HEK293 (cell line): Measurements from ENCODE around the gene CALHM2.

Experiments used
- CTCF ChIA-PET: fragments of 350-600 bp; formaldehyde crosslinking; extraction: SDS; loops from one replicate; lab custom pipeline; 2021; ENCODE audit warnings: antibody characterized with exemption; lab: Yijun Ruan, JAX
- POLR2A ChIA-PET: fragments of 300-600 bp; formaldehyde crosslinking; extraction: SDS; loops from one replicate; lab custom pipeline; 2020; ENCODE audit warnings: antibody characterized with exemption, inconsistent platforms; lab: Yijun Ruan, JAX
- H3K27ac ChIP-seq: fragments of 200-500 bp; sonication (Bioruptor generic); 2 replicates; pipeline ENCODE4 v1.5.1; 2014; ENCODE audit warnings: low read depth, low read length, control low read depth, inconsistent platforms; ENCODE audit errors: extremely low read depth
- H3K36me3 ChIP-seq, 2 experiments: fragments of 200-500 bp in 1 of 2; sonication (Bioruptor generic) in 1 of 2; 1 replicate in 1 of 2; 2 replicates in 1 of 2; pipeline ENCODE4 v1.5.1; 2014 to 2017; ENCODE audit warnings: inconsistent platforms in 2 of 2, low read length in 2 of 2; ENCODE audit not compliant: control insufficient read depth in 2 of 2, insufficient read depth in 1 of 2
- H3K4me1 ChIP-seq: fragments of 200-500 bp; sonication (Bioruptor generic); 2 replicates; pipeline ENCODE4 v1.5.1; 2014; ENCODE audit warnings: mild to moderate bottlenecking, low read length, inconsistent platforms; ENCODE audit not compliant: control insufficient read depth, insufficient read depth
- H3K4me3 ChIP-seq: 2 replicates; pipeline ENCODE4 v1.5.1; 2011; ENCODE audit warnings: low read depth, mild to moderate bottlenecking, control low read depth, low read length, moderate library complexity
- H3K9me3 ChIP-seq: fragments of 200-500 bp; sonication (Bioruptor generic); 2 replicates; pipeline ENCODE4 v1.5.1; 2014; ENCODE audit warnings: low read depth, low read length, inconsistent platforms; ENCODE audit not compliant: control insufficient read depth, insufficient read depth
- BCL11B ChIP-seq: fragments of 450-650 bp; formaldehyde crosslinking; IDR thresholded peaks from 2 replicates; pipeline ENCODE4 v1.5.1; 2016; ENCODE audit warnings: low read depth, missing biosample characterization, missing genetic modification characterization
- BCL6B ChIP-seq: fragments of 450-650 bp; formaldehyde crosslinking; IDR thresholded peaks from 2 replicates; pipeline ENCODE4 v1.5.1; 2017; ENCODE audit warnings: missing biosample characterization, missing genetic modification characterization
- ELK4 ChIP-seq: IDR thresholded peaks from 2 replicates; pipeline ENCODE4 v1.6.1; 2011; ENCODE audit warnings: mild to moderate bottlenecking, low read depth, low read length, borderline replicate concordance
- GLI4 ChIP-seq: fragments of 450-650 bp; formaldehyde crosslinking; IDR thresholded peaks from 2 replicates; pipeline ENCODE4 v1.5.1; 2016; ENCODE audit warnings: missing biosample characterization, missing genetic modification characterization
- MYNN ChIP-seq: fragments of 450-650 bp; formaldehyde crosslinking; IDR thresholded peaks from 2 replicates; pipeline ENCODE4 v1.5.1; 2016; ENCODE audit warnings: missing biosample characterization, missing genetic modification characterization, borderline replicate concordance
- PRDM1 ChIP-seq: fragments of 450-650 bp; formaldehyde crosslinking; IDR thresholded peaks from 2 replicates; pipeline ENCODE4; 2016; ENCODE audit warnings: missing biosample characterization, missing genetic modification characterization
- PRDM10 ChIP-seq: fragments of 450-650 bp; formaldehyde crosslinking; IDR thresholded peaks from 2 replicates; pipeline ENCODE4 v1.5.1; 2016; ENCODE audit warnings: missing biosample characterization, missing genetic modification characterization
- PRDM4 ChIP-seq: fragments of 450-650 bp; formaldehyde crosslinking; IDR thresholded peaks from 2 replicates; pipeline ENCODE4 v1.5.1; 2017; ENCODE audit warnings: missing biosample characterization, missing genetic modification characterization
- SCRT2 ChIP-seq: fragments of 450-650 bp; formaldehyde crosslinking; IDR thresholded peaks from 2 replicates; pipeline ENCODE4 v1.5.1; 2016; ENCODE audit warnings: missing biosample characterization, missing genetic modification characterization
- ZBTB1 ChIP-seq: fragments of 450-650 bp; formaldehyde crosslinking; IDR thresholded peaks from 2 replicates; pipeline ENCODE4 v1.5.1; 2016; ENCODE audit warnings: missing biosample characterization, missing genetic modification characterization
- ZBTB20 ChIP-seq: fragments of 450-650 bp; formaldehyde crosslinking; IDR thresholded peaks from 2 replicates; pipeline ENCODE4 v1.5.1; 2016; ENCODE audit warnings: missing biosample characterization, missing genetic modification characterization
- ZBTB49 ChIP-seq: fragments of 450-650 bp; formaldehyde crosslinking; IDR thresholded peaks from 2 replicates; pipeline ENCODE4 v1.5.1; 2016; ENCODE audit warnings: missing biosample characterization, missing genetic modification characterization, low read depth
- ZIC2 ChIP-seq: fragments of 450-650 bp; formaldehyde crosslinking; IDR thresholded peaks from 2 replicates; pipeline ENCODE4 v1.5.1; 2016; ENCODE audit warnings: missing biosample characterization, missing genetic modification characterization
- ZNF157 ChIP-seq: fragments of 450-650 bp; formaldehyde crosslinking; IDR thresholded peaks from 2 replicates; pipeline ENCODE4 v1.5.1; 2016; ENCODE audit warnings: missing biosample characterization, missing genetic modification characterization
- ZNF2 ChIP-seq: fragments of 450-650 bp; formaldehyde crosslinking; IDR thresholded peaks from 2 replicates; pipeline ENCODE4 v1.5.1; 2016; ENCODE audit warnings: missing biosample characterization, missing genetic modification characterization
- ZNF433 ChIP-seq: fragments of 450-650 bp; formaldehyde crosslinking; IDR thresholded peaks from 2 replicates; pipeline ENCODE4 v1.5.1; 2016; ENCODE audit warnings: missing biosample characterization, missing genetic modification characterization, low read depth
- ZNF518A ChIP-seq: fragments of 450-650 bp; formaldehyde crosslinking; conservative IDR thresholded peaks from 2 replicates; pipeline ENCODE4 v1.5.1; 2016; ENCODE audit warnings: low read depth, missing biosample characterization, missing genetic modification characterization
- ZSCAN18 ChIP-seq: fragments of 450-650 bp; formaldehyde crosslinking; IDR thresholded peaks from 2 replicates; pipeline ENCODE4 v1.5.1; 2016; ENCODE audit warnings: missing biosample characterization, missing genetic modification characterization
- ZSCAN30 ChIP-seq: fragments of 450-650 bp; IDR thresholded peaks from 2 replicates; pipeline ENCODE4 v1.5.1; 2018; ENCODE audit warnings: missing biosample characterization, mild to moderate bottlenecking, missing genetic modification characterization, moderate library complexity

CALHM2 gene

GRCh38 chr10:103441206-103441605 is 11.0 kb downstream of the CALHM2 start (continued):
- TF ChIP-seq PRDM10 (tag by site-specific recombination): no peak
- no peak for TF ChIP-seq ZNF518A (tag by site-specific recombination)
- no peak for TF ChIP-seq ZIC2
- TF ChIP-seq ZBTB20 (tag by site-specific recombination): no peak
- no peak for TF ChIP-seq SCRT2 (tag by site-specific recombination)
- TF ChIP-seq ZSCAN30: no peak

GRCh38 chr10:103440416-103440815 is 11.8 kb downstream of the CALHM2 start:
- no peaks in the 10 kb centered on the region for H3K9me3 ChIP-seq
- no peaks in the 10 kb centered on the region for H3K4me1 ChIP-seq
- no peak overlapping the region for H3K4me3 ChIP-seq
- peaks cover 37 to 94% of the 10 kb centered on the region in 2 experiments; a peak in 2 of 3 replicates for H3K36me3 ChIP-seq
- H3K27ac ChIP-seq: no peak overlapping the region
- ChIA-PET POLR2A (no interaction called here), CTCF (no interaction called here)
- no peak for TF ChIP-seq BCL11B
- TF ChIP-seq GLI4: no peak
- no peak for TF ChIP-seq PRDM1 (tag by site-specific recombination)
- TF ChIP-seq ZSCAN18 (tag by site-specific recombination): no peak
- no peak for TF ChIP-seq ZSCAN30
- no peak for TF ChIP-seq ZNF2
- no peak for TF ChIP-seq ZNF433 (tag by site-specific recombination)
- no peak for TF ChIP-seq ZNF157
- TF ChIP-seq ELK4: no peak
- no peak for TF ChIP-seq PRDM4
- no peak for TF ChIP-seq MYNN (tag by site-specific recombination)
- TF ChIP-seq BCL6B (tag by site-specific recombination): no peak
- no peak for TF ChIP-seq ZBTB49 (tag by site-specific recombination)
- TF ChIP-seq ZBTB1 (tag by site-specific recombination): no peak
